ENCODE results near the gene ZAP70.

The ZAP70 gene

GRCh38 chr2:97713296-97714083 is at the start of gene ZAP70:
TSS of gene ZAP70 (plus strand) at chr2:97713576. CDS start at chr2:97724037, 10,461 bp downstream.
- no peak within 1 kb of the TSS for H3K4me3 ChIP-seq (replicated peaks; ENCODE audit: low read depth, low read length)
- no peak for DNase-seq (ENCODE audit: extremely low read depth, low read depth)
- no peak for TF ChIP-seq CTCF (IDR thresholded peaks at IDR 0.05; ENCODE audit: low read depth, low read length, missing control alignments)

- DNase-seq (ENCODE audit: extremely low read depth, low read depth) = no peak
- peak overlapping the region; percentile 93 for H3K4me3 ChIP-seq (replicated peaks; ENCODE audit: low read depth, low read length)
- no peak for TF ChIP-seq CTCF (IDR thresholded peaks at IDR 0.05; ENCODE audit: low read depth, low read length, missing control alignments)
These were observed 49.8 kb upstream of the ZAP70 start for GRCh38 chr2:97663626-97663961.

GRCh38 chr2:97663962-97664635 is 49.3 kb upstream of the ZAP70 start, which contains the start of gene ACTR1B:
TSS of gene ACTR1B (minus strand) at chr2:97664044. CDS start at chr2:97663890, 154 bp downstream.
- peak; percentile 53 for TF ChIP-seq CTCF (IDR thresholded peaks at IDR 0.05; ENCODE audit: low read depth, low read length, missing control alignments)
- peak; percentile 97 for DNase-seq (ENCODE audit: extremely low read depth, low read depth)
- H3K4me3 ChIP-seq (replicated peaks; ENCODE audit: low read depth, low read length) = peak within 1 kb of the TSS; percentile 93

- peak overlapping the region; percentile 93 for H3K4me3 ChIP-seq (replicated peaks; ENCODE audit: low read depth, low read length)
- TF ChIP-seq CTCF (IDR thresholded peaks at IDR 0.05; ENCODE audit: low read depth, low read length, missing control alignments) = no peak
- no peak for DNase-seq (ENCODE audit: extremely low read depth, low read depth)
These were observed 48.8 kb upstream of the ZAP70 start for GRCh38 chr2:97664636-97664970.

GRCh38 chr2:97669448-97669847 is 43.9 kb upstream of the ZAP70 start, which contains the start of gene C2orf92:
TSS of gene C2orf92 (plus strand) at chr2:97669713. CDS start at chr2:97669789, 76 bp downstream.
- no peak for DNase-seq (ENCODE audit: extremely low read depth, low read depth)
- no peak within 1 kb of the TSS for H3K4me3 ChIP-seq (replicated peaks; ENCODE audit: low read depth, low read length)
- TF ChIP-seq CTCF (IDR thresholded peaks at IDR 0.05; ENCODE audit: low read depth, low read length, missing control alignments) = no peak

GRCh38 chr2:97670471-97670870 is 42.9 kb upstream of the ZAP70 start:
- TF ChIP-seq CTCF (IDR thresholded peaks at IDR 0.05; ENCODE audit: low read depth, low read length, missing control alignments) = no peak

More at GRCh38 chr2:97670471-97670870, 42.9 kb upstream of the ZAP70 start:
- H3K4me3 ChIP-seq (replicated peaks; ENCODE audit: low read depth, low read length) = no peak overlapping the region
- no peak for DNase-seq (ENCODE audit: extremely low read depth, low read depth)
